ENCODE data around the gene CST7. TPM values are rescaled to one million over a fixed set of nuclear protein-coding genes. Genes with fewer than 3 reads are reported as not detected.
A peak's percentile ranks its signal among the peaks of the same experiment; 100 is the strongest.

The CST7 gene
- total and polyA plus RNA-seq, 2 of the 13 experiments (the other 11 are each of a cell fraction or from before 2014, with no cell fraction given) = not detected

GRCh38 chr20:24987244-24987643 is 38.2 kb downstream of the CST7 start (continued):
- TF ChIP-seq ZMYM4 (CRISPR knock-in tag; IDR thresholded peaks at IDR 0.05) (peak; percentile 51; the same call in 1 of the 2 replicates), HDAC1 (CRISPR knock-in tag; IDR thresholded peaks at IDR 0.05) (0 out of 2 replicates have a peak, but pooled peaks have one; percentile 51), FOXP1 (IDR thresholded peaks at IDR 0.05) (no peak), FOXP1 (CRISPR knock-in tag; IDR thresholded peaks at IDR 0.05) (peak; percentile 94), ADNP (CRISPR knock-in tag; IDR thresholded peaks at IDR 0.05) (peak; percentile 72; the same call in 1 of the 2 replicates), MLX (CRISPR knock-in tag; IDR thresholded peaks at IDR 0.05) (no peak), TFAP4 (IDR thresholded peaks at IDR 0.05; ENCODE audit: borderline replicate concordance, low read depth) (0 out of 2 replicates have a peak, but pooled peaks have one; percentile 14), ZNF780A (CRISPR knock-in tag; IDR thresholded peaks at IDR 0.05) (0 out of 2 replicates have a peak, but pooled peaks have one; percentile 83), KLF6 (CRISPR knock-in tag; IDR thresholded peaks at IDR 0.05) (peak; percentile 82; the same call in 1 of the 2 replicates), NFE2L1 (CRISPR knock-in tag; IDR thresholded peaks at IDR 0.05; ENCODE audit: borderline replicate concordance) (no peak), GABPA (IDR thresholded peaks at IDR 0.05; ENCODE audit: low read depth, low read length) (no peak), GABPA (CRISPR knock-in tag; IDR thresholded peaks at IDR 0.05; ENCODE audit: low read depth) (peak; percentile 52; the same call in 1 of the 2 replicates), ZGPAT (CRISPR knock-in tag; IDR thresholded peaks at IDR 0.05) (peak; percentile 82), ZNF12 (CRISPR knock-in tag; IDR thresholded peaks at IDR 0.05) (peak; percentile 69; the same call in 1 of the 2 replicates), TFDP1 (CRISPR knock-in tag; IDR thresholded peaks at IDR 0.05; ENCODE audit: borderline replicate concordance) (peak; percentile 42; the same call in 1 of the 2 replicates), MAZ (IDR thresholded peaks at IDR 0.05; ENCODE audit: borderline replicate concordance, low read depth, low read length) (peak; percentile 47; the same call in 1 of the 2 replicates), MAZ (CRISPR knock-in tag; IDR thresholded peaks at IDR 0.05; ENCODE audit: low read depth) (peak; percentile 79; the same call in 1 of the 2 replicates)
- TF ChIP-seq, protein P1, sequence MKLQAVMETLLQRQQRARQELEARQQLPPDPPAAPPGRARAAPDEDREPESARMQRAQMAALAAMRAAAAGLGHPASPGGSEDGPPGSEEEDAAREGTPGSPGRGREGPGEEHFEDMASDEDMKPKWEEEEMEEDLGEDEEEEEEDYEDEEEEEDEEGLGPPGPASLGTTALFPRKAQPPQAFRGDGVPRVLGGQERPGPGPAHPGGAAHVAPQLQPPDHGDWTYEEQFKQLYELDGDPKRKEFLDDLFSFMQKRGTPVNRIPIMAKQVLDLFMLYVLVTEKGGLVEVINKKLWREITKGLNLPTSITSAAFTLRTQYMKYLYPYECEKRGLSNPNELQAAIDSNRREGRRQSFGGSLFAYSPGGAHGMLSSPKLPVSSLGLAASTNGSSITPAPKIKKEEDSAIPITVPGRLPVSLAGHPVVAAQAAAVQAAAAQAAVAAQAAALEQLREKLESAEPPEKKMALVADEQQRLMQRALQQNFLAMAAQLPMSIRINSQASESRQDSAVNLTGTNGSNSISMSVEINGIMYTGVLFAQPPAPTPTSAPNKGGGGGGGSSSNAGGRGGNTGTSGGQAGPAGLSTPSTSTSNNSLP (IDR thresholded peaks at IDR 0.05; ENCODE audit: low read depth, low read length) = peak; percentile 92
- TF ChIP-seq, protein P2, sequence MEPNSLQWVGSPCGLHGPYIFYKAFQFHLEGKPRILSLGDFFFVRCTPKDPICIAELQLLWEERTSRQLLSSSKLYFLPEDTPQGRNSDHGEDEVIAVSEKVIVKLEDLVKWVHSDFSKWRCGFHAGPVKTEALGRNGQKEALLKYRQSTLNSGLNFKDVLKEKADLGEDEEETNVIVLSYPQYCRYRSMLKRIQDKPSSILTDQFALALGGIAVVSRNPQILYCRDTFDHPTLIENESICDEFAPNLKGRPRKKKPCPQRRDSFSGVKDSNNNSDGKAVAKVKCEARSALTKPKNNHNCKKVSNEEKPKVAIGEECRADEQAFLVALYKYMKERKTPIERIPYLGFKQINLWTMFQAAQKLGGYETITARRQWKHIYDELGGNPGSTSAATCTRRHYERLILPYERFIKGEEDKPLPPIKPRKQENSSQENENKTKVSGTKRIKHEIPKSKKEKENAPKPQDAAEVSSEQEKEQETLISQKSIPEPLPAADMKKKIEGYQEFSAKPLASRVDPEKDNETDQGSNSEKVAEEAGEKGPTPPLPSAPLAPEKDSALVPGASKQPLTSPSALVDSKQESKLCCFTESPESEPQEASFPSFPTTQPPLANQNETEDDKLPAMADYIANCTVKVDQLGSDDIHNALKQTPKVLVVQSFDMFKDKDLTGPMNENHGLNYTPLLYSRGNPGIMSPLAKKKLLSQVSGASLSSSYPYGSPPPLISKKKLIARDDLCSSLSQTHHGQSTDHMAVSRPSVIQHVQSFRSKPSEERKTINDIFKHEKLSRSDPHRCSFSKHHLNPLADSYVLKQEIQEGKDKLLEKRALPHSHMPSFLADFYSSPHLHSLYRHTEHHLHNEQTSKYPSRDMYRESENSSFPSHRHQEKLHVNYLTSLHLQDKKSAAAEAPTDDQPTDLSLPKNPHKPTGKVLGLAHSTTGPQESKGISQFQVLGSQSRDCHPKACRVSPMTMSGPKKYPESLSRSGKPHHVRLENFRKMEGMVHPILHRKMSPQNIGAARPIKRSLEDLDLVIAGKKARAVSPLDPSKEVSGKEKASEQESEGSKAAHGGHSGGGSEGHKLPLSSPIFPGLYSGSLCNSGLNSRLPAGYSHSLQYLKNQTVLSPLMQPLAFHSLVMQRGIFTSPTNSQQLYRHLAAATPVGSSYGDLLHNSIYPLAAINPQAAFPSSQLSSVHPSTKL (CRISPR knock-in tag; IDR thresholded peaks at IDR 0.05) = peak; percentile 87
- TF ChIP-seq, protein P3, sequence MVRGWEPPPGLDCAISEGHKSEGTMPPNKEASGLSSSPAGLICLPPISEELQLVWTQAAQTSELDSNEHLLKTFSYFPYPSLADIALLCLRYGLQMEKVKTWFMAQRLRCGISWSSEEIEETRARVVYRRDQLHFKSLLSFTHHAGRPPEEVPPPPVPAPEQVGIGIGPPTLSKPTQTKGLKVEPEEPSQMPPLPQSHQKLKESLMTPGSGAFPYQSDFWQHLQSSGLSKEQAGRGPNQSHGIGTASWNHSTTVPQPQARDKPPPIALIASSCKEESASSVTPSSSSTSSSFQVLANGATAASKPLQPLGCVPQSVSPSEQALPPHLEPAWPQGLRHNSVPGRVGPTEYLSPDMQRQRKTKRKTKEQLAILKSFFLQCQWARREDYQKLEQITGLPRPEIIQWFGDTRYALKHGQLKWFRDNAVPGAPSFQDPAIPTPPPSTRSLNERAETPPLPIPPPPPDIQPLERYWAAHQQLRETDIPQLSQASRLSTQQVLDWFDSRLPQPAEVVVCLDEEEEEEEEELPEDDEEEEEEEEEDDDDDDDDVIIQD (CRISPR knock-in tag; IDR thresholded peaks at IDR 0.05; ENCODE audit: low read depth) = no peak

Data from HepG2 (cell line).